HepG2 (cell line): ENCODE measurements around the gene PLVAP. TPM values are rescaled to one million over a fixed set of nuclear protein-coding genes. Genes with fewer than 3 reads are reported as not detected.

ENCODE experiments used
- ATAC-seq: fragments of 200-7000 bp; cut with Tn5 transposase; 3 replicates; pipeline ENCODE4 v1.9.1; 2020; ENCODE audit warnings: mild to moderate bottlenecking, moderate library complexity
- BruUV-seq: library from RNA; stranded (reverse); fragments of 400-500 nt; replicated peaks from 2 replicates; lab custom pipeline; 2021; lab: Mats Ljungman, UMichigan
- CTCF ChIA-PET: fragments of 300-600 bp; formaldehyde crosslinking; extraction: SDS; loops from one replicate; lab custom pipeline; 2021; ENCODE audit warnings: low total read pairs, inconsistent platforms, low intra/inter-chr PET ratio; lab: Yijun Ruan, JAX
- POLR2A ChIA-PET: fragments of 350-600 bp; sonication (Branson Sonifier 250); formaldehyde crosslinking; loops from one replicate; lab custom pipeline; 2020; ENCODE audit warnings: antibody characterized with exemption, inconsistent platforms; lab: Yijun Ruan, JAX
- DNase-seq: peaks from one replicate; pipeline ENCODE4 v3.0.0-alpha.2; 2015; ENCODE audit warnings: low spot score
- FAIRE-seq: peaks from 3 replicates; lab custom pipeline; 2011; peaks lifted over from hg19 to GRCh38; lab: Jason Lieb, UNC
- H2AFZ ChIP-seq: one replicate; pipeline ENCODE4 v1.6.1; 2011; ENCODE audit warnings: low read length, inconsistent platforms
- H3K27ac ChIP-seq: fragments of 300-600 bp; 3 replicates; pipeline ENCODE4 v1.8.0; 2011; ENCODE audit warnings: mixed run types, mild to moderate bottlenecking, mixed read lengths, low read length, inconsistent platforms; ENCODE audit not compliant: insufficient read depth; ENCODE audit errors: extremely low read length
- H3K27me3 ChIP-seq, 2 experiments: fragments of 200-600 bp in 1 of 2; 2 replicates in 1 of 2; 3 replicates in 1 of 2; pipeline versions ENCODE4 v1.6.0 to v1.8.0; 2011; ENCODE audit warnings: low read length in 2 of 2, mild to moderate bottlenecking in 2 of 2, moderate library complexity in 2 of 2, inconsistent platforms in 1 of 2; ENCODE audit not compliant: insufficient read depth in 2 of 2, control insufficient read depth in 1 of 2
- H3K36me3 ChIP-seq, 2 experiments: fragments of 200-600 bp in 1 of 2; replicated peaks in 1 of 2; 2 replicates in 1 of 2; 3 replicates in 1 of 2; pipeline versions ENCODE4 v1.5.1 to v1.8.0; 2011; ENCODE audit warnings: low read length in 2 of 2, inconsistent platforms in 1 of 2; ENCODE audit not compliant: insufficient read depth in 2 of 2, control insufficient read depth in 1 of 2
- H3K4me1 ChIP-seq: 2 replicates; pipeline ENCODE4 v1.5.1; 2012; ENCODE audit warnings: low read length, inconsistent platforms; ENCODE audit not compliant: insufficient read depth
- H3K4me2 ChIP-seq: 2 replicates; pipeline ENCODE4 v1.6.0; 2011; ENCODE audit warnings: low read depth, low read length, inconsistent platforms
- H3K4me3 ChIP-seq, 3 experiments: fragments of 200-600 bp in 1 of 3; sonication (generic), shearing (Covaris generic) in 1 of 3; replicated peaks in 1 of 3; 2 replicates each; pipeline ENCODE4 v1.5.1; 2011 to 2016; ENCODE audit warnings: low read length in 3 of 3, inconsistent platforms in 2 of 3, low read depth in 2 of 3, mild to moderate bottlenecking in 2 of 3, control low read depth in 1 of 3, mixed read lengths in 1 of 3; ENCODE audit not compliant: insufficient read depth in 1 of 3
- H3K79me2 ChIP-seq: one replicate; pipeline ENCODE4 v1.6.1; 2011; ENCODE audit warnings: low read length, inconsistent platforms; ENCODE audit not compliant: insufficient read depth
- H3K9ac ChIP-seq: 2 replicates; pipeline ENCODE4 v1.6.0; 2011; ENCODE audit warnings: mild to moderate bottlenecking, low read depth, low read length, inconsistent platforms; ENCODE audit not compliant: insufficient read depth
- H3K9me3 ChIP-seq: 2 replicates; pipeline ENCODE4 v1.5.1; 2012; ENCODE audit warnings: mild to moderate bottlenecking, low read length
- H4K20me1 ChIP-seq: 2 replicates; pipeline ENCODE4 v1.6.0; 2011; ENCODE audit warnings: inconsistent platforms, mild to moderate bottlenecking, low read length, moderate library complexity; ENCODE audit not compliant: insufficient read depth
- GABPB1 ChIP-seq: IDR thresholded peaks from 2 replicates; pipeline ENCODE4 v1.6.1; 2016; ENCODE audit warnings: mild to moderate bottlenecking, missing genetic modification reagents, moderate library complexity, missing compliant biosample characterization
- HES4 ChIP-seq: sonication (generic); formaldehyde crosslinking; IDR thresholded peaks from 2 replicates; pipeline ENCODE4 v1.9.0; 2021; ENCODE audit warnings: mild to moderate bottlenecking, missing genetic modification reagents, borderline replicate concordance
- HOMEZ ChIP-seq: IDR thresholded peaks from 2 replicates; pipeline ENCODE4 v1.6.1; 2016; ENCODE audit warnings: low read depth
- MTA3 ChIP-seq: sonication (generic); formaldehyde crosslinking; IDR thresholded peaks from 2 replicates; pipeline ENCODE4 v1.4.0; 2020; ENCODE audit warnings: missing genetic modification reagents
- NFYB ChIP-seq: sonication (generic); formaldehyde crosslinking; IDR thresholded peaks from 2 replicates; pipeline ENCODE4 v1.4.0; 2020; ENCODE audit warnings: missing genetic modification reagents
- PHF21A ChIP-seq: sonication (generic); formaldehyde crosslinking; IDR thresholded peaks from 2 replicates; pipeline ENCODE4 v1.5.0; 2020; ENCODE audit warnings: mild to moderate bottlenecking, missing genetic modification reagents
- TBL1XR1 ChIP-seq: fragments of 150-350 bp; IDR thresholded peaks from 2 replicates; pipeline ENCODE4 v1.6.1; 2014; ENCODE audit warnings: borderline replicate concordance, low read length; ENCODE audit not compliant: partially characterized antibody
- ZNF232 ChIP-seq: sonication (generic); formaldehyde crosslinking; IDR thresholded peaks from 2 replicates; pipeline ENCODE4 v1.4.0; 2020; ENCODE audit warnings: missing genetic modification reagents, borderline replicate concordance
- ZNF652 ChIP-seq: IDR thresholded peaks from 2 replicates; pipeline ENCODE4 v1.6.1; 2016; ENCODE audit warnings: low read depth, borderline replicate concordance
- ZNF713 ChIP-seq: sonication (generic); formaldehyde crosslinking; IDR thresholded peaks from 2 replicates; pipeline ENCODE4 v1.4.0; 2020; ENCODE audit warnings: mild to moderate bottlenecking, missing genetic modification reagents
- ZNF83 ChIP-seq: sonication (generic); formaldehyde crosslinking; IDR thresholded peaks from 2 replicates; pipeline ENCODE4 v1.4.0; 2020; ENCODE audit warnings: missing genetic modification reagents, mild to moderate bottlenecking, borderline replicate concordance
- WGBS: methylation state at CpG from one replicate; pipeline ENCODE4 v1.1.6; 2017; ENCODE audit warnings: low lambda C conversion rate; 5-methylcytosine and 5-hydroxymethylcytosine counted together
- in situ Hi-C: cut with HindIII; loops from 2 replicates; pipeline ENCODE4 v1.10.0; 2017; ENCODE audit warnings: low pct_unique_long_range_greater_than_20kb; ENCODE audit not compliant: extremely low pct_ligation_motif_present
- intact Hi-C: fragments of 100-400 bp; cut with micrococcal nuclease; formaldehyde crosslinking; loops from one replicate; pipeline ENCODE4 v1.10.0; 2022; ENCODE audit not compliant: unreplicated experiment
- polyA plus RNA-seq, 8 experiments: library from polyadenylated mRNA; depleted of rRNA in 3 of 8; stranded (reverse) in 7 of 8; unstranded in 1 of 8; fragments of >200 nt; fragmentation: Illumina TruSeq in 4 of 8; extraction: Trizol in 4 of 8; gene quantifications; 2 replicates each; pipeline versions ENCODE4 v1.2.1 to v1.2.3, GENCODE V29; 2011 to 2016; ENCODE audit warnings: low read depth in 4 of 8, missing spikeins in 1 of 8, mixed read lengths in 1 of 8; ENCODE audit not compliant: insufficient read depth in 1 of 8
- total RNA-seq, 5 experiments: library from RNA; depleted of rRNA; stranded (reverse); fragments of >200 nt; fragmentation: Illumina TruSeq; extraction: Trizol; gene quantifications; 2 replicates each; pipeline ENCODE4 v1.2.3, GENCODE V29; 2016; ENCODE audit warnings: low read depth in 1 of 5
- TF ChIP-seq, protein P1 (sequence below): sonication (generic); formaldehyde crosslinking; IDR thresholded peaks from 2 replicates; pipeline ENCODE4 v1.4.0; 2020; ENCODE audit warnings: missing genetic modification reagents

Gene PLVAP
- total and polyA plus RNA-seq, 2 of the 13 experiments (the other 11 are each of a cell fraction or from before 2014, with no cell fraction given): 0.26 TPM; not detected in 1

GRCh38 chr19:17320435-17320834, 56.7 kb downstream of the PLVAP start:
- no peaks in the 10 kb centered on the region for H3K9me3 ChIP-seq
- no peak for FAIRE-seq
- no peak overlapping the region for H2AFZ ChIP-seq
- no peak overlapping the region for H3K27ac ChIP-seq
- peaks cover 10 to 32% of the 10 kb centered on the region in 2 experiments; a peak in 4 of 5 replicates for H3K36me3 ChIP-seq
- no peak overlapping the region for H3K4me3 ChIP-seq
- H3K79me2 ChIP-seq: no peaks in the 10 kb centered on the region
- intact Hi-C loops: no loop called here
- H3K27me3 ChIP-seq: no peaks in the 10 kb centered on the region
- CTCF ChIA-PET: no interaction called here
- no TSS peak for BruUV-seq
- no peak overlapping the region for H3K9ac ChIP-seq
- 86% methylated on average over 7 of the region's 11 CpGs for WGBS
- H3K4me1 ChIP-seq: no peaks in the 10 kb centered on the region
- ATAC-seq: no peak
- in situ Hi-C loops: no loop called here
- no peaks in the 10 kb centered on the region for H4K20me1 ChIP-seq
- TF ChIP-seq HOMEZ (no peak), ZNF713 (CRISPR knock-in tag) (no peak), TBL1XR1 (no peak), ZNF652 (CRISPR knock-in tag) (no peak), ZNF83 (CRISPR knock-in tag) (no peak), PHF21A (no peak), ZNF232 (no peak), NFYB (no peak), MTA3 (CRISPR knock-in tag) (no peak), GABPB1 (no peak), HES4 (CRISPR knock-in tag) (no peak)
- TF ChIP-seq, protein P1, sequence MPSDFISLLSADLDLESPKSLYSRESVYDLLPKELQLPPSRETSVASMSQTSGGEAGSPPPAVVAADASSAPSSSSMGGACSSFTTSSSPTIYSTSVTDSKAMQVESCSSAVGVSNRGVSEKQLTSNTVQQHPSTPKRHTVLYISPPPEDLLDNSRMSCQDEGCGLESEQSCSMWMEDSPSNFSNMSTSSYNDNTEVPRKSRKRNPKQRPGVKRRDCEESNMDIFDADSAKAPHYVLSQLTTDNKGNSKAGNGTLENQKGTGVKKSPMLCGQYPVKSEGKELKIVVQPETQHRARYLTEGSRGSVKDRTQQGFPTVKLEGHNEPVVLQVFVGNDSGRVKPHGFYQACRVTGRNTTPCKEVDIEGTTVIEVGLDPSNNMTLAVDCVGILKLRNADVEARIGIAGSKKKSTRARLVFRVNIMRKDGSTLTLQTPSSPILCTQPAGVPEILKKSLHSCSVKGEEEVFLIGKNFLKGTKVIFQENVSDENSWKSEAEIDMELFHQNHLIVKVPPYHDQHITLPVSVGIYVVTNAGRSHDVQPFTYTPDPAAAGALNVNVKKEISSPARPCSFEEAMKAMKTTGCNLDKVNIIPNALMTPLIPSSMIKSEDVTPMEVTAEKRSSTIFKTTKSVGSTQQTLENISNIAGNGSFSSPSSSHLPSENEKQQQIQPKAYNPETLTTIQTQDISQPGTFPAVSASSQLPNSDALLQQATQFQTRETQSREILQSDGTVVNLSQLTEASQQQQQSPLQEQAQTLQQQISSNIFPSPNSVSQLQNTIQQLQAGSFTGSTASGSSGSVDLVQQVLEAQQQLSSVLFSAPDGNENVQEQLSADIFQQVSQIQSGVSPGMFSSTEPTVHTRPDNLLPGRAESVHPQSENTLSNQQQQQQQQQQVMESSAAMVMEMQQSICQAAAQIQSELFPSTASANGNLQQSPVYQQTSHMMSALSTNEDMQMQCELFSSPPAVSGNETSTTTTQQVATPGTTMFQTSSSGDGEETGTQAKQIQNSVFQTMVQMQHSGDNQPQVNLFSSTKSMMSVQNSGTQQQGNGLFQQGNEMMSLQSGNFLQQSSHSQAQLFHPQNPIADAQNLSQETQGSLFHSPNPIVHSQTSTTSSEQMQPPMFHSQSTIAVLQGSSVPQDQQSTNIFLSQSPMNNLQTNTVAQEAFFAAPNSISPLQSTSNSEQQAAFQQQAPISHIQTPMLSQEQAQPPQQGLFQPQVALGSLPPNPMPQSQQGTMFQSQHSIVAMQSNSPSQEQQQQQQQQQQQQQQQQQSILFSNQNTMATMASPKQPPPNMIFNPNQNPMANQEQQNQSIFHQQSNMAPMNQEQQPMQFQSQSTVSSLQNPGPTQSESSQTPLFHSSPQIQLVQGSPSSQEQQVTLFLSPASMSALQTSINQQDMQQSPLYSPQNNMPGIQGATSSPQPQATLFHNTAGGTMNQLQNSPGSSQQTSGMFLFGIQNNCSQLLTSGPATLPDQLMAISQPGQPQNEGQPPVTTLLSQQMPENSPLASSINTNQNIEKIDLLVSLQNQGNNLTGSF: no peak
- POLR2A ChIA-PET: interaction anchor here (1.6 kb wide), 1 partner anchor 11 kb away, joined by 3 read pairs; the partner anchor contains the start of gene DDA1
- H3K4me2 ChIP-seq: no peak overlapping the region
- DNase-seq: no peak
